ENCODE data around the gene CCNL1. TPM values are rescaled to one million over a fixed set of nuclear protein-coding genes. Genes with fewer than 3 reads are reported as not detected.
A peak's percentile ranks its signal among the peaks of the same experiment; 100 is the strongest.
"Not testable (repeated sequence)": the region's sequence is repeated elsewhere in the genome, so short reads cannot be mapped to it uniquely, and the experiment has no call there.

CCNL1 gene
- total RNA-seq, 2 experiments from 2014 or later, result 180 to 191 TPM

DNA sequence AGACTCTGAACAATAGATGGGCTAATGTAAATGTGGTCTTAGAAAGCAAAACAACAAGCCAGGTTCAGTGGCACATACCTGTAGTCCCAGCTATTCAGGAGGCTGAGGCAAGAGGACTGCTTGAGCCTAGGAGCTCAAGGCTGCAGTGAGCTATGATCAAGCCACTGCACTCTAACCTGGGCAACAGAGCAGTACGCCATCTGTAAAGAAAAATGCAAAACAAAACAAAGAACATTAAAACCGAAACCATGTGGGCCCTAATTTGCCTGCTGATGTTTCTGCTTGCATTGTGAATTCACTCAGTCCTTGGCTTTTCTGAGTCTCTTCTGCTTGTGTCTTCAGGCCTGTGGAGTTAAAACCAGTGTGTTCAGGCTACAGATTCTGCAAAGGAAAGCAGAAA is 56.7 kb downstream of the CCNL1 start:
- no peak for DNase-seq
- H3K9me3 Mint-ChIP-seq, result no peaks in the 10 kb centered on the region
- no peak overlapping the region for H3K4me3 Mint-ChIP-seq
- H3K4me1 Mint-ChIP-seq (ENCODE audit: low read depth), result peaks cover 32% of the 10 kb centered on the region
- POLR2A ChIA-PET, result interaction anchor here (0.9 to 1.4 kb wide), 2 partner anchors 15 to 24 kb away, joined by 3 read pairs; no protein-coding TSS in a partner anchor
- TF ChIP-seq, protein P1, sequence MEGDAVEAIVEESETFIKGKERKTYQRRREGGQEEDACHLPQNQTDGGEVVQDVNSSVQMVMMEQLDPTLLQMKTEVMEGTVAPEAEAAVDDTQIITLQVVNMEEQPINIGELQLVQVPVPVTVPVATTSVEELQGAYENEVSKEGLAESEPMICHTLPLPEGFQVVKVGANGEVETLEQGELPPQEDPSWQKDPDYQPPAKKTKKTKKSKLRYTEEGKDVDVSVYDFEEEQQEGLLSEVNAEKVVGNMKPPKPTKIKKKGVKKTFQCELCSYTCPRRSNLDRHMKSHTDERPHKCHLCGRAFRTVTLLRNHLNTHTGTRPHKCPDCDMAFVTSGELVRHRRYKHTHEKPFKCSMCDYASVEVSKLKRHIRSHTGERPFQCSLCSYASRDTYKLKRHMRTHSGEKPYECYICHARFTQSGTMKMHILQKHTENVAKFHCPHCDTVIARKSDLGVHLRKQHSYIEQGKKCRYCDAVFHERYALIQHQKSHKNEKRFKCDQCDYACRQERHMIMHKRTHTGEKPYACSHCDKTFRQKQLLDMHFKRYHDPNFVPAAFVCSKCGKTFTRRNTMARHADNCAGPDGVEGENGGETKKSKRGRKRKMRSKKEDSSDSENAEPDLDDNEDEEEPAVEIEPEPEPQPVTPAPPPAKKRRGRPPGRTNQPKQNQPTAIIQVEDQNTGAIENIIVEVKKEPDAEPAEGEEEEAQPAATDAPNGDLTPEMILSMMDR (IDR thresholded peaks at IDR 0.05), result no peak
- ATAC-seq, result peak; percentile 52
- no peaks in the 10 kb centered on the region for H3K36me3 Mint-ChIP-seq (ENCODE audit: low read depth)
- peak overlapping the region; percentile 66 for H3K27ac Mint-ChIP-seq
- intact Hi-C loops (cut with micrococcal nuclease), result no loop called here
- CTCF ChIA-PET, result interaction anchor here (1.1 to 3.8 kb wide), 3 partner anchors 9 to 34 kb away, joined by 3 to 13 read pairs (median 4); no protein-coding TSS in a partner anchor
- no peaks in the 10 kb centered on the region for H3K27me3 Mint-ChIP-seq

DNA sequence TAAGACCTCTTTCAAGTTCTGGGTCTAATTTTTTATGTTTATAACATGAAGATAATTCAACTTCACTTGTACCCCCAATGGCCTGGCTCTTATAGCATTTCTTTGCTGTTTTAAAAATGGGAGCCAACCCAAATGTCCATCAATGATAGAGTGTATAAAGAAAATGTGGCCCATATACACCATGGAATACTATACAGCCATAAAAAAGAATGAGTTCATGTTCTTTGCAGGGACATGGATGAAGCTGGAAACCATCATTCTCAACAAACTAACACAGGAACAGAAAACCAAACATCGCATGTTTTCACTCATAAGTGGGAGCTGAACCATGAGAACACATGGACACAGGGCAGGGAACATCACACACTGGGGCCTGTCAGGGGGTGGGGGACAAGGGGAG is 57.4 kb downstream of the CCNL1 start:
- not testable (repeated sequence) for H3K4me3 Mint-ChIP-seq, ATAC-seq
- POLR2A ChIA-PET, result interaction anchor here (0.9 to 1.8 kb wide), 3 partner anchors 14 to 35 kb away, joined by 3 to 4 read pairs (median 3); no protein-coding TSS in a partner anchor

DNA sequence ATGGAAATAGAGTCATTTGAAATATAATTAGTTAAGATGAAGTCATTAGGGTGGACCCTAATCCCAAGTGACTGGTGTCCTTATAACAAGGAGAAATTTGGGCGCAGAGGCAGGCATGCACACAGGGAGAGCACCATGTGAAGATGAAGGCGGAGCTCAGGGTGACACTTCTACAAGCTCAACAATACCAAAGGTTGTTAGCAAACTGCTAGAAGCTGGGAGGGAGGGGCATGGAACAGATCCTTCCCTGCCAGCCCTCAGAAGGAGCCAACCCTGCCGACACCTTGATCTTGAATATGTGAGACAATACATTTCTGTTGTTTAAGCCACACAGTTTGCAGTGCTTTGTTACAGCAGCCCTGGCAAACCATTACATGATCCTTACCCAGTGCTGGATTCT is 57.8 kb downstream of the CCNL1 start:
- intact Hi-C loops (cut with micrococcal nuclease), result no loop called here
- ChIA-PET CTCF (interaction anchor here (0.9 kb wide), 1 partner anchor 14 kb away, joined by 4 read pairs; no protein-coding TSS in a partner anchor), POLR2A (interaction anchor here (1.1 to 1.8 kb wide), 2 partner anchors 13 to 36 kb away, joined by 3 to 4 read pairs; no protein-coding TSS in a partner anchor)
- H3K9me3 Mint-ChIP-seq, result no peaks in the 10 kb centered on the region
- no peaks in the 10 kb centered on the region for H3K36me3 Mint-ChIP-seq (ENCODE audit: low read depth)
- no peak for DNase-seq
- no peak overlapping the region for H3K27ac Mint-ChIP-seq
- ATAC-seq, result no peak
- TF ChIP-seq, protein P1 (IDR thresholded peaks at IDR 0.05), result no peak
- no peaks in the 10 kb centered on the region for H3K27me3 Mint-ChIP-seq
- peaks cover 35% of the 10 kb centered on the region for H3K4me1 Mint-ChIP-seq (ENCODE audit: low read depth)
- no peak overlapping the region for H3K4me3 Mint-ChIP-seq

More for the DNA sequence above, 57.4 kb downstream of the CCNL1 start:
- H3K27ac Mint-ChIP-seq; DNase-seq; H3K27me3 Mint-ChIP-seq; intact Hi-C loops (cut with micrococcal nuclease); H3K9me3 Mint-ChIP-seq; H3K36me3 Mint-ChIP-seq (ENCODE audit: low read depth): not testable (repeated sequence)
- peaks cover 35% of the 10 kb centered on the region for H3K4me1 Mint-ChIP-seq (ENCODE audit: low read depth)
- CTCF ChIA-PET, result interaction anchor here (0.9 to 1.6 kb wide), 2 partner anchors 13 to 14 kb away, joined by 4 read pairs; no protein-coding TSS in a partner anchor

DNA sequence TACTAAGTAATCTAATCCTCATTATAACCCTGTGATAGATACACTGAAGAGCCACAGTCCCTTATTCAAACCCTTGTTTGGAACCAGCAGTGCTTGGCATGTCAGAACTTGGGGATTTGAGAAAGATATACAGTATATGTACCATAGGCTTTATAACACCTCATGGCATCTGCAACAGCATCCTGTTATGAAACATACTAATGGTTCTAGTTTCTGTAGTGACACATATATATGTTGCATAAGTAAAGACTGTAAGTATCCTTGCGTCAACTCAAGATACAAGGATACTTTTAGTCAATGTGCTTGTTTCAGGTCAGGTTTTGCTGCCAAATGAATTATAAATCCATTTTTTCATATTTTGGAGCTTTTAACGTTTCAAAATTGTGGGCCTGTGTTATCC is 58.5 kb downstream of the CCNL1 start:
- DNase-seq, result no peak
- ATAC-seq, result no peak
- ChIA-PET POLR2A (interaction anchor here (1.1 to 1.8 kb wide), 2 partner anchors 12 to 36 kb away, joined by 3 to 4 read pairs; no protein-coding TSS in a partner anchor), CTCF (interaction anchor here (0.7 kb wide), 1 partner anchor 17 kb away, joined by 3 read pairs; no protein-coding TSS in a partner anchor)
- intact Hi-C loops (cut with micrococcal nuclease), result no loop called here
- Mint-ChIP-seq H3K4me1 (ENCODE audit: low read depth) (peaks cover 35% of the 10 kb centered on the region), H3K36me3 (ENCODE audit: low read depth) (no peaks in the 10 kb centered on the region), H3K9me3 (no peaks in the 10 kb centered on the region), H3K27ac (no peak overlapping the region), H3K4me3 (no peak overlapping the region), H3K27me3 (no peaks in the 10 kb centered on the region)
- TF ChIP-seq, protein P1 (IDR thresholded peaks at IDR 0.05), result no peak

DNA sequence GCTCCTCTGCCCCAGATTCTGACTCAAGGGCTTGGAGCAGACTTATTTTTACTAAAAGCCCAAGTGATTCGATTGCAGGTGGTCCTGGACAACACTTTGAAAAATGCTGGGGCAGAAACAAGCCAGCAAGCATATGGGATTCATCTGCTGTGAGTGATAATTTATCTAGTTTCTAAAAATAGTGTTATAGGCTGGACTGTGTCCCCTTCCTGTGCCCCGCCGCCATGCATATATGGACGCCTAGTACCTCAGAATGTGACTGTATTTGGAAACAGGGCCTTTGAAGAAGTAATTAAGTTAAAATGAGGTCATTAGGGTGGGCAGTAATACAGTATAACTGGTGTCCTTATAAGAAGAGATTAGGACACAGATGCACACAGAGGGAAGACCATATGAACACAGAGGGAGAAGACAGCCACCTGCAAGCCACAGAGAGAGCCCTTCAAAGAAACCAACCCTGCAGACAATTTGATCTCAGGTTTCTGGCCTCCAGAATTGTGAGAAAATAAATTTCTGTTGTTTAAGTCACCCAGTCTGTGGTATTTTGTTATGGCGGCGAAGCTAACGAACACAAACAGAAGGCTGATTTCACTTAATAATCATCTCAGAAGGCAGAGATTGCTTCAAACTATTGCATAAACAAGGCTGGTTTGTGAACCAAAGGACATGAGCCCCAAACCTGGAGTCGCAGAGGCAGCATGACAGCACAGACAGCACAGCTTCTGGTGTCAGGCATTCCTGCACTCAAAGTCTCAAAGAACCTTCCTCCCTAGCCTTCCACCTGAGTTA is 59.1 kb downstream of the CCNL1 start:
- no peak for ATAC-seq

More for the DNA sequence above, 59.1 kb downstream of the CCNL1 start:
- H3K9me3 Mint-ChIP-seq, result no peaks in the 10 kb centered on the region
- no peak overlapping the region for H3K4me3 Mint-ChIP-seq
- TF ChIP-seq, protein P1 (IDR thresholded peaks at IDR 0.05), result no peak
- no peaks in the 10 kb centered on the region for H3K36me3 Mint-ChIP-seq (ENCODE audit: low read depth)
- ChIA-PET CTCF (interaction anchor here (0.5 to 1.8 kb wide), 5 partner anchors 14 to 411 kb away, joined by 3 to 6 read pairs (median 3); no protein-coding TSS in a partner anchor), POLR2A (no interaction called here)
- H3K27me3 Mint-ChIP-seq, result no peaks in the 10 kb centered on the region
- peaks cover 35% of the 10 kb centered on the region for H3K4me1 Mint-ChIP-seq (ENCODE audit: low read depth)
- H3K27ac Mint-ChIP-seq, result no peak overlapping the region
- DNase-seq, result no peak
- intact Hi-C loops (cut with micrococcal nuclease), result no loop called here
